Stimulated activated CD8-positive, alpha-beta memory T cell treated with anti-CD3 and anti-CD28 coated beads, Interleukin-4, amount 100 ng/mL, for 4 hours (primary cell): ENCODE results near the gene PHC2.
"Not testable (repeated sequence)": the region's sequence is repeated elsewhere in the genome, so short reads cannot be mapped to it uniquely, and the experiment has no call there.

Experiments used
- DNase-seq, 2 donors: peaks; one replicate each; pipeline ENCODE4 v3.0.0-alpha.2; 2020; ENCODE audit warnings: low read depth in 2 of 2, low spot score in 1 of 2

The PHC2 gene

DNA sequence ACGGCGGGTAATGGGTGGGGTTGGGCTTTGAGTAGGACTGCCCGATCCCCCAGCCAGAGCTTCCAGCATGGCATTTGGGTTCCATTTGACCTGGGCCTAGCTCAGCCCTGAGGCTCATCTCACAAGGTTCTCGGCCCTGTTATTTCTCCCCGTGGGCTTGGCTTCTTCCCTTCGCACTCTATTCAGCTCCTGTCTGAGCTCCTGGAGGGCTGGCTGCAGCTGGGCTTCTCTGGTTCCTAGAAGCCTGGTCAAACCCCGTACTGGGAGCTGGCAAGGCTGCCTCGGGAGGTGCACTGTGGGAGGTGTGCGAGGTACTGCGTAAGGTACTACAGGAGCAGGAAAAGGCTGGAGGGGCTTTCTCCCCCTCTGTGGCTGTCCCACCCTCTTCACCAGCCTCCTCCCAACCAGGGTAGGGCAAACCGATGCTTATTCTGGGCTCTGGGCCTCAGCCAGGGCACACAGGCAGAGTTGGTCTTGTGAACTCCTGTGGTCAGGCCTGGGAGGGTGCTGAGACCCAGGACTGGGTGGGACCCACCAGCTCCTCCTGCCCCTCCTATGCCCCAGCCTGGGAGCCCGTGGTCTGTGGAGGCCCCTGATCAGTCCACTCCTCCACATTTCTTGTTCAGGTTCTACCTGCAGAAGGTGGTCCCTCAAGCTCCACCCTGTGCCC is 110.8 kb downstream of the PHC2 start:
- DNase-seq = no peak

DNA sequence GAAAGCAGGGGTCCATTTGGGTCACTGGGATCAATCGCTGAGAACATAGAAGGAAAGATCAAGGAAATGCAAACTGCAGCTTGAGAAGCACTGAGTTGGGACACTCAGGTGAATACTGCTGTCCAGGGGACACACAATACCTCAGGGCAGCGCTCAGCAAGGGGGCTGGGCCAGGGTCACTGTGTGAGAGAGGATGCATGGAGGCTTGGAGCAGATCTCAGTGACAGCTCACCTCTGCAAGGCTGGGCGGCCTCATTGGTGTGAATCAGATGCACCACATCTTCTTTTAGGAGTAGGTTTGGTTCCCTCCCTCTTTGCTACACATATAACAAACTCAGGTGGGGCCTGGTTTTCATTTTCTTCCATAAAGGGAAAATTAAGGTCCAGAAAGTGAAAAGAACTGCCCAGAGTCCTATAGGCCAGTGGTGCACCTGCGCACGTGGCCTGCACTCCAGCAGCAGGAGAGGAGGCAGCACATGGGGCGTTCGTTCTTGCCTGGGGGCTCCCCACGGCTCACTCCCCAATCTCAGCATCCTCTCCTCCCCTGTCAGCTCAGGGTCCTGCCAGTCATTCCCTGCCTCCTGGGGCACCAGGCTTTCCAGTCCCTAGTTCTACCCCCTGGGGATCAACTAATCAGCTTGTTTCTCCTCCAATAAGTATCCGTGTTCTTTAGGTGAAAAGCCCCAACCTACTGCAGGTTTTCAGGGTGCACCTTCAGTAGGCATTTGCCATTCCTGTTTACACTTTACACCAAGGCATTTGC is 111.5 kb downstream of the PHC2 start:
- DNase-seq = no peak

- DNase-seq = no peak
Observed at GRCh38 chr1:33317946-33318345, 112.9 kb downstream of the PHC2 start.

- no peak for DNase-seq
Observed at GRCh38 chr1:33317354-33317753, 113.5 kb downstream of the PHC2 start.

DNA sequence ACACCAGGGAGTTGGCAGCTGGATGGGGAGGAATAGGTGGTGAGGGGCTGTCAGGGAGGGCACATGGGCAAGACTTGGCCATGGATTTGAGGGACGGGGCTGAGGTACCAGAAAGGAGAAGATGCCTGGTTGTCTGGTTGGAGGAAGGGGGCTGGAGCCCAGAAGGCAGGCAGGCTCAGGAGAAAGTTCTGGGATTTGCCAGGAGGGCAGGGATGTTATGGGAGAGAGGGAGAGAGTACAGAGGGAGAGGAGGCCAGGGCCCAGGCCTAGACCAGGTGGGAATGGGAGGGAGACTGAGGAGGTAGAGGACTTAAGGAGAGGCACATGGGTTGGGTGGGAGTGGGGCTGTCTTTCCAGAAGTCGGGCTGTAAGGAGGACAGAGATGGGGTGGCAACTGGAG is 114.3 kb downstream of the PHC2 start:
- no peak for DNase-seq

DNA sequence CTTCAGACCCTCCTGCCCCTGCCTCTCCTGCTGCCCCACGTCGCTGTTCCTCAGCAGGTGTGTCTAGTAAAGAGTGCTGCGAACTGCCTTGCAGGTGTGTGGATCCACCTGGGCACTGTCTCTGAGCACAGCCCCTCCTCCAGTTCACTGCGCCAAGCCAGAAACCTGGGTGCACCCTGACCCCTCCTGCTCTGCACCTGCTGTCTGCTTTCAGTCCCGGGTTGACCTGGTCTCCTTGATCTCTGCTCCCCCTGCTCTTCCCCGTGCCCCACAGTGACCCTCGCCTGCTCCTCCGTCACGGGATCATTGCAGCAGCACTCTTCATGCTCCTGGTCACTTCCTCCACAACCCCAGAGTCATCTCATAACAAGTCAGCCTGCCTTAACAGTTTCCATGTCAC is 116.5 kb downstream of the PHC2 start:
- DNase-seq = no peak

DNA sequence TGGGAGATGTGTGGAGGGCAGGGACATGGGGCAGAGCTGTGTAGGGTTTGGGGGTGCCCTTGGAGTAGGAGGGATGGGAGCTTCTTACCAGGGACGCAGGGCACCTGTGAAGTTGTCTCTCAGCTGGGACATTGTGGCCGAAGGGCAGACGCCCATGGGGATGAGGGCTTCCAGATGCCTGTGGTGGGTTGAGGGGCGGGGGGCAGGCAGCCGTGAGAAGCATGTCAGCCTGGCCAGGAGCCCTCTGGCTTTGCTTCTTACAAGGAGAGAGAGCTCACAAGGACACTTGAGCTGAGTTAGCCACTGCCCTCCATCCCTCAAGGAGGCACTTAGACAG is 118.5 kb downstream of the PHC2 start:
- DNase-seq = no peak

DNA sequence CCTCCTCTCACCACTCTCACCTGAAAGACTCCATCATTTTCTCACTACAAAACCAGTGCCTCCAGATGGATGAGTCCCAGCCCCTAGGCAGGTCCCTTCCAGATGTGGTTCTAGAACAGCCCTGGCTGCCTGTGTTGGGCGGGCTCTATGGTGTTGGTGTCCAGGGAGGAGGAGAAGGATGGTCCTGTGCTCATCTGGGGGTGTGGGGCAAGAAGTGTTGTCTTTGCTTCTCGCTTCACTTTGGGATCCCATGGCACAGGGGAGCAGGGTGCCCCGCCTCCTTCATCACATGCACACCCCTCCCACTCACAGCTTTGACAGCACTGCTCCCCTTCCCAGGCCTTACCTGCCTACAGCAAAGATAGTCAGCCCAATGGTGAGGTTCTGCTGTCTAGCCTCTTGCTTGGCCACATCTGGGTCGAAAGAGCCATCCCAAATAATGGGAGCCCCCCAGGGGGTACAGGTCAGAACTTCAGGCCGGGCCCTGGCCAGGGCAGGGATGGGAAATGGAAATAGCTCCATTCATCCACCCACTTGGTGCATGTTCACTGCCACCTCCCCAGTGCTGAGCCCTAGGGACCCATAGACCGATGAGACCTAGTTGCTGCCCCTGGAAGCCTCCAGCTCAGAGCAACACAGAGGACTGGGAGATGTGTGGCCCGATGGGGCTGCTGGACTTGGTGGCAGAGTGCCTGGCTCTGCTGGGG is 119.0 kb downstream of the PHC2 start:
- no peak for DNase-seq

DNA sequence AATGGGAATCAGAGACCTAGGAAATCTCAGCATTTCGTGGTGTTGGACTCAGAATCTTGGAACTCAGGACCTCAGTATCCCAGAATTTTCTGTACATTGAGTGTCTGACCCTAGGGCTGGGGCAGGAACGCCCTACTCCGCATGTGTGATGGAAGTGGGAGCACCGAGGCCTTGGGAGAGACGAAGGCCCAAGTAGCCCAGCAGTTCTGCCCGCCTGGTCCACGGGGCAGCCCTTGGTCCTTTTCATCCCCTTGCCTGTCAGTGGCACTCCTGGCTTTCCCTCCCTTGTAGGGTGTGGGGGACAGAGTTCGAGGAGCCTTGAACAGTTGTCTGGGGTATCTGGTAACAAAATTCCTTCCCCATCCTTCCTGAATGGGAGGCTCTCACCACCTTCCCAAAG is 120.2 kb downstream of the PHC2 start:
- no peak for DNase-seq

DNA sequence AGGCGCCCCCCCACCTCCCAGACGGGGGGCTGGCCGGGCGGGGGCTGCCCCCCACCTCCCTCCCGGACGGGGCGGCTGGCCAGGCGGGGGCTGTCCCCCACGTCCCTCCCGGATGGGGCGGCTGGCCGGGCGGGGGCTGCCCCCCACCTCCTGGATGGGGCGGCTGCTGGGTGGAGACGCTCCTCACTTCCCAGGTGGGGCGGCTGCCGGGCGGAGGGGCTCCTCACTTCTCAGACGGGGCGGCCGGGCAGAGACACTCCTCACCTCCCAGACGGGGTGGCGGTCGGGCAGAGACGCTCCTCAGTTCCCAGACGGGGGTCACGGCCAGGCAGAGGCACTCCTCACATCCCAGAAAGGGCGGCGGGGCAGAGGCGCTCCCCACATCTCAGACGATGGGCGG is 121.5 kb downstream of the PHC2 start:
- not testable (repeated sequence) for DNase-seq

- DNase-seq = no peak
Observed at GRCh38 chr1:33307494-33307864, 123.4 kb downstream of the PHC2 start.

GRCh38 chr1:33306653-33307493 is 124.0 kb downstream of the PHC2 start:
- no peak for DNase-seq

DNA sequence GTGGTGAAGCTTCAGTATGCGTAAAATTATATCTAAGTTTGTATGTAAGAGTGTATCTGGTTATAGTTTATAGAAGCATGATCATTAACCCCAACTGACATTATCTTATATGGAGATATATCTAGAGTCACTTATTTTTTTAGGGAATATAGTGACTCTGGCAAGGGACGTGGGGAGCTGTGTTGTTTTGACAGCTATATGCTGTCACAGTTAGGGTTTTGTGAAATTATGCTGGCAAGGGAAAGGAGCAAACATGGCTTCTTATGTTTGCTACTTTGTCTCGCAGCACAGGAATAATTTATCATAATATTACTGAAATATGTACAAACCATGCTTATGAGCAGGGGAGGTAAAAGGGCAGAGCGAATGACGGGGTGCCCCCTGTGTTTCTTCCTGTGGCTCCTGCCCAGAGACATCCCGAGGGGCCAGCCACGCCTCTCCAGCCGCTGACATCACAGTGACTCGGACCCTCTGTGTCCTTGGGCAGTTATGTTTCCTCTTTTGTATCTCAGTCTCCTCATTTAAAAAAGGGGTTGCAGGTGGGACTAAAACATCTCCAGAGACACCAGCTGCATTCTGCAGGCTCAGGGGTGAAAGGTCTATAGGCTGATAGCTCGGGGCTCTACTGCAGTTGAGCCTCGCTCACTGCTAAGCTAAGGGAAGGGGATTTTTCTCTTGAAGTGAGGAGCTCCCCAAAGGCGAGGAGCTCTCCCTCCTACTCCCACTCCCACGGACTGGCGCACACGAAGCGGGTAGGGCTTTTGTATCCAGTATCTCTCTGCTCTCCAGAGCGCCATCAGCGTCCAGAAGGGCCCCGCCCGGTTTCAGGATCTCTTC is 124.9 kb downstream of the PHC2 start:
- no peak for DNase-seq

DNA sequence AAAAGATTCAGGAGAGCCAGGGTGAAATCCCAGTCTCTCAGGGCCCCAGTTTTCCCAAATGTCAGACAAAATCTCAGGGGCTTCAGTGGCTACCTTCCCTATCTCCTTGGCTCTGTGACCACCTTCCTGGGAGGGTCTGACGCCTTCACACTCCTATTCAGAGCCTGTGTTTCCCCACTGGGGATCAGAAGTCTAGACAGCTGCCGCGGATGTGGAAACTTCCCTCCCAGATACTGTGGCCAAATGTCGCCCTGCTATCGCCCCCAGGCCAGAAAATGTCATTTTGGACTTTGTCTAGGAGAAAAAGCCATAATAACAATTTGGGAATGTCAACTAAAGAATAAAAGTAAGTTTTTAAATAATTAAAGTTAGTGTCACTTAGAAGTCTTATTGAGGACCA is 125.9 kb downstream of the PHC2 start:
- no peak for DNase-seq

GRCh38 chr1:33302325-33302724 is 128.6 kb downstream of the PHC2 start:
- no peak for DNase-seq

DNA sequence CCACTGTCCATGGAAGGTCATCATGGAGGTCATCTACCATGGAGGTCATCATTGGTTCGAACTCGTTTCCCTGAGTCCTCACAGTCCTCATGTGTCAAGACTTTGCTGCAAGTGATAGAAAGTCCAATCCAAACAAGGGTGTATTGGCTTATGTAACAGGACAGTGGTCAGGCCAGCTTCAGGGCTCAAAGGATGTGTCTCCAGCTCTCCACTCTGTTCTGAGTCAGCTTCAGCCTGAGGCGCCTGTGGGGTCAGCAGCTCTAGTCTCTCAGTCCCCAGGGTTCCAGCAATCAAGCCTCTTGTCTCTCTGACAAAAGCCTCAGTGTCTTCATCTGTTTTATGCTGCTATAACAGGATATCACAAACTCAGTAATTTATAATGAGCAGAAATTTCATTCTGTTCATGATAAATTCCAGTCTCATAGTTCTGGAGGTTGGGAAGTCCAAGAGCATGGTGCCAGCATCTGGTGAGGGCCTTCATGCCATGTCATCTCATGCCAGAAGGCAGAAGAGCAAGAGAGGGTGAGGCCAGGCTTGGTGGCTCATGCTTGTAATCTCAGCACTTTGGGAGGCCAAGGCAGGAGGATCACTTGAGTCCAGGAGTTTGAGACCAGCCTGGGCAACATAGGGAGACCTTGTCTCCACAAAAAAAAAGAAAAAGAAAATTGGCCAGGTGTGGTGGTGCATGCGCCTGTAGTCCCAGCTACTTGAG is 129.5 kb downstream of the PHC2 start:
- no peak for DNase-seq

GRCh38 chr1:33300673-33301072 is 130.2 kb downstream of the PHC2 start:
- DNase-seq = no peak

DNA sequence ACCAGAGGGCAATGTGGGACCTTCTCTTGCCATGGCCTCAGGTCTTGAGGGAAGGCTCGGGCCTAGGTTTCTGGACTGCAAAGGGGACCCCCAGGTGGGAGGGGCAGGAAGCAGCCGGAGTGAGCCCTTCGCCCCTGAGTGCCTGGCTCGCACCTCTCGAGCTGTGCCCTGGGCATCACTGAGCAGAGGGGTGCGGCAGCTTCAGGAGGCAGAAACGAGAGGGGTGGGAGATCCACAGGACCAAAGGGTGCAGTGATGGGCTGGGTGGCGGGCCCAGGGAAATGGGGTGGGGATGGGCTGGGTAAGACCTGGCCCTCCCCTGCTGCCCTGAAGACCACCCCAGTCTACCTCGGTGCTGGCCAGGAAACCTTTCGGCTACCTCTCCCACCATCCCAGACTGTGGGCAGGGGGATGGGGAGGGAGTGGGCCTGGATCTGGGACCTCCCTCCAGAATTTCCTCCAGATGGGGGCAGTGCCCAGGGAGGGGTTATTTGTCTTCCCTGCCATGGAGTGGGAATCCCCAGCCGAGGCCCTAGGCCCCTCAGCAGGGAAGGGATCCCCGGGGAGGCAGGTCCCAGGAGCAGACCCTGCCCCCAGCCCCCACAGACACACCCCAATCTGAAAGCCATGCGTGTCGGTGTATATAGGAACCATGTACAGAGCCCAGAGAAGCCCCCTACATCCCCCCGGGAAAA is 131.3 kb downstream of the PHC2 start:
- DNase-seq = no peak

DNA sequence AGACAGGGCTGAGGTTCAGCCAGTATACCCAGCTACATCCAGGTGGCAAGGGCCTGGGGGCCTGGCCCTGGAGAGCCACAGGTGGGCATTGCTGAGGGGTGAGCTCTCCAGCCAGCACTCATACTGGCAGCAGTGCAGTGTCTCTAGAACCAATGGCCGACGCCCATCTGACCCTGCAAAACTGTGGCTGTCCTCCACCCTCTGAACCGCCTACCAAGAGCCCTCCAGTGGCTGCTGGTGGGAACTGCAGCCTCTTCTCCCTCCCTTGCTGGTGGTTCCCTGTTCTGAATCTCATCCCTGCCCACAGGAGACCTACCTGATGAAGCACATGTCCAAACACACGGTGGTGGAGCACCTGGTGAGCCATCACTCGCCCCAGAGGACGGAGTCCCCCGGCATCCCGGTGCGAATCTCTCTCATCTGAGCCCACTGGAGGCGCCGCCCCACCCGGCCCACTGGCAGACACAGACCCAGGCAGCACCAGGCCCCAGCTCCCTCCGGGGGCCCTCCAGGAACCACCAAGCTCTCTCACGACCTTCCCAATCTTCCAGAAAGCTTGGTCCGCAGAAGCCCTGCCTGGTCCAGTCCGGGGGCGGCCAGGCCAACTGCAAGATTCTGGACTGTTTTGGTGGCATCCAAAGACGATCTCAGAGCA is 132.1 kb downstream of the PHC2 start:
- DNase-seq = peak; percentile 9 to 12
